Smooth muscle cell (in vitro differentiated cells): ENCODE data around the gene PMEPA1. TPM values are rescaled to one million over a fixed set of nuclear protein-coding genes. Genes with fewer than 3 reads are reported as not detected.

Experiments
- DNase-seq: peaks from one replicate; lab custom pipeline; 2025; ENCODE audit not compliant: unreplicated experiment; lab: John Stamatoyannopoulos, UW
- H2AFZ ChIP-seq: fragments of 200-600 bp; sonication (generic); 2 replicates; pipeline ENCODE4 v1.6.0; 2016; ENCODE audit warnings: antibody characterized with exemption, low read depth, mild to moderate bottlenecking
- H3F3A ChIP-seq: fragments of 200-600 bp; sonication (generic); 2 replicates; pipeline ENCODE4 v1.6.0; 2017; ENCODE audit warnings: antibody characterized with exemption, low read depth
- H3K27ac ChIP-seq: fragments of 200-600 bp; sonication (generic); 2 replicates; pipeline ENCODE4 v1.5.1; 2016; ENCODE audit warnings: low read depth, mild to moderate bottlenecking
- H3K27me3 ChIP-seq: fragments of 200-600 bp; sonication (generic); 2 replicates; pipeline ENCODE4 v1.6.1; 2016; ENCODE audit warnings: low read depth, mild to moderate bottlenecking
- H3K36me3 ChIP-seq: fragments of 200-600 bp; sonication (generic); 2 replicates; pipeline ENCODE4 v1.5.1; 2016; ENCODE audit warnings: low read depth
- H3K4me1 ChIP-seq: fragments of 200-600 bp; sonication (generic); 2 replicates; pipeline ENCODE4 v1.5.1; 2016; ENCODE audit warnings: low read depth
- H3K4me2 ChIP-seq: fragments of 200-600 bp; sonication (generic); 2 replicates; pipeline ENCODE4 v1.6.0; 2016; ENCODE audit warnings: mild to moderate bottlenecking
- H3K4me3 ChIP-seq: fragments of 200-600 bp; sonication (generic); 2 replicates; pipeline ENCODE4 v1.5.1; 2016; ENCODE audit warnings: mild to moderate bottlenecking
- H3K79me2 ChIP-seq: fragments of 200-600 bp; sonication (generic); 2 replicates; pipeline ENCODE4 v1.6.0; 2016; ENCODE audit warnings: low read depth, mild to moderate bottlenecking
- H3K9ac ChIP-seq: fragments of 200-600 bp; sonication (generic); 2 replicates; pipeline ENCODE4 v1.6.0; 2016; ENCODE audit warnings: low read depth
- H3K9me3 ChIP-seq: fragments of 200-600 bp; sonication (generic); replicated peaks from 2 replicates; pipeline ENCODE4 v1.5.1; 2016; ENCODE audit warnings: low read depth
- H4K20me1 ChIP-seq: fragments of 200-600 bp; sonication (generic); 2 replicates; pipeline ENCODE4 v1.6.0; 2016; ENCODE audit warnings: low read depth
- WGBS: methylation state at CpG from one replicate; pipeline ENCODE4 v1.1.7; 2016; ENCODE audit warnings: low lambda C conversion rate; 5-methylcytosine and 5-hydroxymethylcytosine counted together
- polyA plus RNA-seq: library from polyadenylated mRNA; unstranded; fragments of >200 nt; fragmentation: Nextera tagmentation; extraction: Ambion mirVana; gene quantifications from 2 replicates; pipeline ENCODE4 v1.2.1, GENCODE V29; 2016
- total RNA-seq: library from RNA; depleted of rRNA; stranded (reverse); fragments of >200 nt; gene quantifications from 2 replicates; pipeline ENCODE4 v1.2.3, GENCODE V29; 2014
- TF ChIP-seq, protein P1 (sequence below): fragments of 200-600 bp; sonication (generic); IDR thresholded peaks from 2 replicates; pipeline ENCODE4 v1.5.1; 2017; ENCODE audit warnings: borderline replicate concordance, mild to moderate bottlenecking, antibody characterized with exemption; ENCODE audit not compliant: insufficient read depth, poor library complexity, severe bottlenecking

PMEPA1 gene
- total and polyA plus RNA-seq, 2 experiments from 2014 or later: 37.2 to 81.9 TPM

DNA sequence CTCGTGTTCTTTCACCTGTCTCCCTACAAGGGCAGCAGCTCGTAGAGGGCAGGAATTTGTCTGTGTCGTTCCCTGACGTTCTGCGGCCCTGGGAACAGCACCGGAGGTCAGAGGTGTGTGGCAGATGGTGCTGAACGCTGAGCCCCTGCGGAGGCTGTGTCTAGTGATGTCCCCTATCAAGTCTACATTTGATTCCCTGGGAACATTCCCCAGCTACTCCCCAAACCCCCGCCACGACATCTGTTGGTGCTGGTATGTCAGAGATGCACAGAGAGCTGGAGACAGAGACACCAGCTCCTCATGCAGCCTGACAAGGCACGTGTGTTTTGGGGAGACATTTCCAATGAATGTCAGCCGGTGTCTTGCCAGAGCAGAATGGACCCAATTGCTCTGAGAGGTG lies 7.7 kb downstream of the PMEPA1 start:
- Histone ChIP-seq H4K20me1 (peaks cover 96% of the 10 kb centered on the region), H3K9me3 (no peaks in the 10 kb centered on the region), H3K4me1 (no peaks in the 10 kb centered on the region)

DNA sequence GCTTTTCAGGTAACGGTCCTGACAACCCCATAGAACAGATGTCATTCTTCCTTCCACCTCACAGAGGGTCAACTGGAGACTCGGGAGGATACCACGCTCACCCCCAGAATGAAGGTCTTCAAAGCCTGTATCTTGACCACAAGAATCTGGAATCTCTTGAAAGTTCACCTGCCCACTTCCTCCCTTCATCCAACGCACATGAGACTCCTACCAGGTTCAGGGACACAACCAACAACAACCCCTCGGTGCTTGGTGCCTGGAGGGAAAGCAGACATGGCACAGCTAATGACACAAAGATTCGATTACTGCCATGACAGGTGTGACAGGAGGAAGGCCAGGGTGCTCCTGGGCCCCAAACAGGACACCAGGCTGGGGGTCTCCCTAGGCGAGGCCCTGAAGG lies 8.2 kb downstream of the PMEPA1 start:
- WGBS: 75% methylated on average over 7 of the region's 7 CpGs

More for the DNA sequence above, 7.7 kb downstream of the PMEPA1 start:
- no peak for DNase-seq
- Histone ChIP-seq H3F3A (peaks cover 23% of the 10 kb centered on the region), H2AFZ (no peak overlapping the region), H3K4me3 (no peak overlapping the region), H3K36me3 (no peaks in the 10 kb centered on the region), H3K4me2 (no peak overlapping the region), H3K27ac (no peak overlapping the region), H3K9ac (no peak overlapping the region), H3K79me2 (peaks cover 89% of the 10 kb centered on the region), H3K27me3 (no peaks in the 10 kb centered on the region)
- 89% methylated on average over 12 of the region's 12 CpGs for whole genome bisulfite sequencing
- TF ChIP-seq, protein P1, sequence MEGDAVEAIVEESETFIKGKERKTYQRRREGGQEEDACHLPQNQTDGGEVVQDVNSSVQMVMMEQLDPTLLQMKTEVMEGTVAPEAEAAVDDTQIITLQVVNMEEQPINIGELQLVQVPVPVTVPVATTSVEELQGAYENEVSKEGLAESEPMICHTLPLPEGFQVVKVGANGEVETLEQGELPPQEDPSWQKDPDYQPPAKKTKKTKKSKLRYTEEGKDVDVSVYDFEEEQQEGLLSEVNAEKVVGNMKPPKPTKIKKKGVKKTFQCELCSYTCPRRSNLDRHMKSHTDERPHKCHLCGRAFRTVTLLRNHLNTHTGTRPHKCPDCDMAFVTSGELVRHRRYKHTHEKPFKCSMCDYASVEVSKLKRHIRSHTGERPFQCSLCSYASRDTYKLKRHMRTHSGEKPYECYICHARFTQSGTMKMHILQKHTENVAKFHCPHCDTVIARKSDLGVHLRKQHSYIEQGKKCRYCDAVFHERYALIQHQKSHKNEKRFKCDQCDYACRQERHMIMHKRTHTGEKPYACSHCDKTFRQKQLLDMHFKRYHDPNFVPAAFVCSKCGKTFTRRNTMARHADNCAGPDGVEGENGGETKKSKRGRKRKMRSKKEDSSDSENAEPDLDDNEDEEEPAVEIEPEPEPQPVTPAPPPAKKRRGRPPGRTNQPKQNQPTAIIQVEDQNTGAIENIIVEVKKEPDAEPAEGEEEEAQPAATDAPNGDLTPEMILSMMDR: no peak

DNA sequence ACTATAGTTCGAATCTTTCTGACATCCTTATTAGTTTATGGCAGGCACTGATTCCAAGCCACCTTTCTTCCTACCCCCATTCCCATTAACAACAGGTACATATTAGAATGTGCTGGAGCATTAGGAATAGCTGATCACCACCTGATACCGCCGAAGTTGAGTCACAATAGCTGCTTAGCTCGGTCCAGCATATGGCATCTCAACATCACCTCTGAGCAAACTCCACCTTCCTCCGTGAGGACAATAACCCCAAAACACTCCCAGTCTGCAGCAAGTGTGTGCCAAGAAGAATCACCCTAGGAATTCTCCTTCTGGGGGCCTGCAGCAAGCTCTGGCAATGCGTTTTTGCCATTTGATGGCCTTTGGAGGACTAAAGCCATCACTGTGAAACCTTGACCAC lies 8.7 kb downstream of the PMEPA1 start:
- Histone ChIP-seq H3K4me2 (no peak overlapping the region), H3K4me1 (no peaks in the 10 kb centered on the region), H2AFZ (no peak overlapping the region), H3K4me3 (no peak overlapping the region), H3K36me3 (no peaks in the 10 kb centered on the region), H3K27me3 (no peaks in the 10 kb centered on the region), H3K9me3 (no peaks in the 10 kb centered on the region), H4K20me1 (peaks cover 96% of the 10 kb centered on the region), H3K27ac (no peak overlapping the region), H3F3A (peaks cover 26% of the 10 kb centered on the region), H3K9ac (no peak overlapping the region), H3K79me2 (peaks cover 89% of the 10 kb centered on the region)
- no peak for DNase-seq
- TF ChIP-seq, protein P1: no peak
- WGBS: 91% methylated on average over 6 of the region's 6 CpGs

More for the DNA sequence above, 8.2 kb downstream of the PMEPA1 start:
- DNase-seq: no peak
- no peaks in the 10 kb centered on the region for H3K36me3 ChIP-seq
- peaks cover 96% of the 10 kb centered on the region for H4K20me1 ChIP-seq
- no peaks in the 10 kb centered on the region for H3K9me3 ChIP-seq
- H3K4me1 ChIP-seq: no peaks in the 10 kb centered on the region
- H3K9ac ChIP-seq: no peak overlapping the region
- H2AFZ ChIP-seq: no peak overlapping the region
- peaks cover 26% of the 10 kb centered on the region for H3F3A ChIP-seq
- H3K79me2 ChIP-seq: peaks cover 89% of the 10 kb centered on the region
- H3K27me3 ChIP-seq: no peaks in the 10 kb centered on the region
- TF ChIP-seq, protein P1: no peak
- H3K4me2 ChIP-seq: no peak overlapping the region
- H3K4me3 ChIP-seq: no peak overlapping the region
- H3K27ac ChIP-seq: no peak overlapping the region

DNA sequence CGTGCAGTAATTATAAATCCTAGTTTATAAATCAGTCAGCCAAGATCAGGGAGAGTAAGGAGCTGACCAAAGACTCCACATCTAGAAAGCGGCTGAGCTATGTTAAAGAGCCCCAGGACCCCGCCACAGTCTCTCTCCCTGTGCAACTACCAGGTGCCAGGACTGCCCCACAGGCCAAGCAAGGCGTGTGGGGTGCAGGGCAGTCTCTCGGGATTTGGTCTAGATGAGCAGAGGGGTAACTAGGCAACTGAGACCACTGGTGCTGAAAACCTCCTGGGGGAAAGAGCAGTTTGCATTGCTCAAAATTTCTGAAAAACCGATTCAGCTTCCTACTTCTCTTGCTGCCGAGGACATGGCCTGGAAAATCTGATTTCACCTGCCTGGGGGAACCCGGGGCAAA lies 10.4 kb downstream of the PMEPA1 start:
- peak overlapping the region; percentile 73 for H3K4me2 ChIP-seq
- H4K20me1 ChIP-seq: peaks cover 96% of the 10 kb centered on the region
- no peaks in the 10 kb centered on the region for H3K4me1 ChIP-seq

More for the DNA sequence above, 10.4 kb downstream of the PMEPA1 start:
- no peaks in the 10 kb centered on the region for H3K9me3 ChIP-seq
- 88% methylated on average over 8 of the region's 8 CpGs for WGBS
- peaks cover 89% of the 10 kb centered on the region for H3K79me2 ChIP-seq
- H3K27ac ChIP-seq: peak overlapping the region; percentile 97
- H3F3A ChIP-seq: peaks cover 26% of the 10 kb centered on the region
- no peak overlapping the region for H2AFZ ChIP-seq
- TF ChIP-seq, protein P1: no peak
- H3K9ac ChIP-seq: peak overlapping the region; percentile 88
- no peaks in the 10 kb centered on the region for H3K36me3 ChIP-seq
- no peak overlapping the region for H3K4me3 ChIP-seq
- no peaks in the 10 kb centered on the region for H3K27me3 ChIP-seq
- DNase-seq: no peak
